Astrocyte (in vitro differentiated cells and primary cell): ENCODE results near the gene CTNND2. TPM values are rescaled to one million over a fixed set of nuclear protein-coding genes. Genes with fewer than 3 reads are reported as not detected.

Experiments
- DNase-seq: peaks from one replicate; pipeline ENCODE4 v3.0.0-alpha.2; 2010; ENCODE audit warnings: low read depth
- FAIRE-seq: peaks from 2 replicates; lab custom pipeline; 2011; peaks lifted over from hg19 to GRCh38; lab: Jason Lieb, UNC
- H2AFZ ChIP-seq: 2 replicates; pipeline ENCODE4 v1.6.0; 2012; ENCODE audit warnings: low read depth, low read length, inconsistent platforms
- H3K27ac ChIP-seq: 2 replicates; pipeline ENCODE4 v1.5.1; 2011; ENCODE audit warnings: low read depth, low read length, inconsistent platforms
- H3K27me3 ChIP-seq: 2 replicates; pipeline ENCODE4 v1.6.0; 2011; ENCODE audit warnings: low read length, inconsistent platforms; ENCODE audit not compliant: insufficient read depth
- H3K36me3 ChIP-seq: 2 replicates; pipeline ENCODE4 v1.5.1; 2011; ENCODE audit warnings: low read length, inconsistent platforms; ENCODE audit not compliant: insufficient read depth
- H3K4me1 ChIP-seq: 2 replicates; pipeline ENCODE4 v1.5.1; 2011; ENCODE audit warnings: low read length, inconsistent platforms; ENCODE audit not compliant: insufficient read depth
- H3K4me2 ChIP-seq: 2 replicates; pipeline ENCODE4 v1.6.0; 2012; ENCODE audit warnings: low read length, inconsistent platforms
- H3K4me3 ChIP-seq: 2 replicates; pipeline ENCODE4 v1.5.1; 2011; ENCODE audit warnings: low read depth, mild to moderate bottlenecking, low read length, inconsistent platforms; ENCODE audit not compliant: insufficient read depth
- H3K79me2 ChIP-seq: 2 replicates; pipeline ENCODE4 v1.6.0; 2012; ENCODE audit warnings: mild to moderate bottlenecking, low read length, inconsistent platforms; ENCODE audit not compliant: insufficient read depth
- H3K9ac ChIP-seq: 2 replicates; pipeline ENCODE4 v1.6.0; 2012; ENCODE audit warnings: mild to moderate bottlenecking, low read length, inconsistent platforms
- H3K9me3 ChIP-seq: 2 replicates; pipeline ENCODE4 v1.5.1; 2012; ENCODE audit warnings: low read depth, mild to moderate bottlenecking, low read length, inconsistent platforms; ENCODE audit not compliant: insufficient read depth
- H4K20me1 ChIP-seq: 2 replicates; pipeline ENCODE4 v1.6.0; 2012; ENCODE audit warnings: low read length, inconsistent platforms; ENCODE audit not compliant: insufficient read depth
- H3K27ac Mint-ChIP-seq: one replicate; pipeline ENCODE4 v1.8.0; 2021; ENCODE audit warnings: mild to moderate bottlenecking, mixed read lengths; ENCODE audit not compliant: unreplicated experiment
- H3K27me3 Mint-ChIP-seq: one replicate; pipeline ENCODE4 v1.8.0; 2021; ENCODE audit warnings: low read depth, mixed read lengths; ENCODE audit not compliant: unreplicated experiment
- H3K36me3 Mint-ChIP-seq: one replicate; pipeline ENCODE4 v1.8.0; 2021; ENCODE audit warnings: low read depth, mixed read lengths; ENCODE audit not compliant: unreplicated experiment
- H3K4me1 Mint-ChIP-seq: one replicate; pipeline ENCODE4 v1.8.0; 2021; ENCODE audit warnings: low read depth, mixed read lengths; ENCODE audit not compliant: unreplicated experiment
- H3K4me3 Mint-ChIP-seq: one replicate; pipeline ENCODE4 v1.8.0; 2021; ENCODE audit warnings: mild to moderate bottlenecking, moderate library complexity, mixed read lengths; ENCODE audit not compliant: unreplicated experiment
- H3K9me3 Mint-ChIP-seq: one replicate; pipeline ENCODE4 v1.8.0; 2021; ENCODE audit warnings: mild to moderate bottlenecking, mixed read lengths; ENCODE audit not compliant: unreplicated experiment
- CTCF ChIP-seq: IDR thresholded peaks from 2 replicates; pipeline ENCODE4 v1.5.1; 2011; ENCODE audit warnings: low read depth, mild to moderate bottlenecking, inconsistent platforms, low read length, moderate library complexity; ENCODE audit not compliant: insufficient read depth
- EZH2 ChIP-seq: IDR thresholded peaks from 2 replicates; pipeline ENCODE4 v1.6.1; 2012; ENCODE audit warnings: mild to moderate bottlenecking, low read length, inconsistent platforms; ENCODE audit not compliant: insufficient read depth
- total RNA-seq: library from RNA; stranded (reverse); gene quantifications from 2 replicates; pipeline ENCODE4 v1.2.1, GENCODE V29; 2021

The CTNND2 gene
- total RNA-seq, 1 donor from 2014 or later = 4.5 TPM

DNA sequence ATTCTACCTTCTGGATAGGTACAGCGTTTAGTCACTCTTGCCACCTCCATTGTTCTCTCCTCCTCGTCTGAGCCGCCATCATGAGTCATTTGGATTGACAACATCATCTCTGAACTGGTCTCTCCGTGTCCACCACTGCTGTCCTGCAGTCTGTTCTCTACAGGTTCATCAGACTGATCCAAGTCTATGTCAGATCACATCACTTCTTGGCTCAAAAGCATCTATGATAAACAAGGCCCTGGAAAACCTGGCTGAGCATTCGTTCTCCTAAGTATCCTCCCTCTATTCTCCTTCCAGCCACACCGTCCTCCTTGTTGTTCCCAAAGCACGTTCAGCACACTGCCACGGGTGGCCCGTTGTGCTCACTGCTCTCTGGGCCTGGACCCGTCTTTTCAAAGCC lies 50.5 kb downstream of the CTNND2 start:
- FAIRE-seq (no peak), DNase-seq (no peak)
- Histone ChIP-seq H3K4me1 (peaks cover 12% of the 10 kb centered on the region), H3K4me2 (no peak overlapping the region), H3K27me3 (no peaks in the 10 kb centered on the region), H3K79me2 (no peaks in the 10 kb centered on the region), H3K4me3 (no peak overlapping the region), H3K9me3 (no peaks in the 10 kb centered on the region), H3K36me3 (no peaks in the 10 kb centered on the region), H4K20me1 (no peaks in the 10 kb centered on the region), H3K9ac (no peak overlapping the region), H3K27ac (no peak overlapping the region), H2AFZ (no peak overlapping the region)
- peaks cover 9% of the 10 kb centered on the region for H3K4me1 Mint-ChIP-seq
- H3K27me3 Mint-ChIP-seq = no peaks in the 10 kb centered on the region
- H3K27ac Mint-ChIP-seq = no peak overlapping the region
- peaks cover 1% of the 10 kb centered on the region for H3K9me3 Mint-ChIP-seq
- H3K4me3 Mint-ChIP-seq = no peak overlapping the region
- H3K36me3 Mint-ChIP-seq = no peaks in the 10 kb centered on the region
- no peak for TF ChIP-seq EZH2
- no peak for TF ChIP-seq CTCF

- Mint-ChIP-seq H3K27me3 (no peaks in the 10 kb centered on the region), H3K4me1 (peaks cover 9% of the 10 kb centered on the region), H3K4me3 (no peak overlapping the region), H3K36me3 (no peaks in the 10 kb centered on the region), H3K9me3 (peaks cover 1% of the 10 kb centered on the region), H3K27ac (no peak overlapping the region)
- H4K20me1 ChIP-seq = no peaks in the 10 kb centered on the region
- H3K27me3 ChIP-seq = no peaks in the 10 kb centered on the region
- no peak overlapping the region for H2AFZ ChIP-seq
- H3K4me2 ChIP-seq = no peak overlapping the region
- H3K4me3 ChIP-seq = no peak overlapping the region
- TF ChIP-seq CTCF (no peak), EZH2 (no peak)
- H3K27ac ChIP-seq = no peak overlapping the region
- H3K9ac ChIP-seq = no peak overlapping the region
- H3K79me2 ChIP-seq = no peaks in the 10 kb centered on the region
- DNase-seq (peak; percentile 4), FAIRE-seq (no peak)
- no peaks in the 10 kb centered on the region for H3K9me3 ChIP-seq
- no peaks in the 10 kb centered on the region for H3K36me3 ChIP-seq
- peaks cover 12% of the 10 kb centered on the region for H3K4me1 ChIP-seq
These were observed 51.1 kb downstream of the CTNND2 start for GRCh38 chr5:11853140-11853539.

DNA sequence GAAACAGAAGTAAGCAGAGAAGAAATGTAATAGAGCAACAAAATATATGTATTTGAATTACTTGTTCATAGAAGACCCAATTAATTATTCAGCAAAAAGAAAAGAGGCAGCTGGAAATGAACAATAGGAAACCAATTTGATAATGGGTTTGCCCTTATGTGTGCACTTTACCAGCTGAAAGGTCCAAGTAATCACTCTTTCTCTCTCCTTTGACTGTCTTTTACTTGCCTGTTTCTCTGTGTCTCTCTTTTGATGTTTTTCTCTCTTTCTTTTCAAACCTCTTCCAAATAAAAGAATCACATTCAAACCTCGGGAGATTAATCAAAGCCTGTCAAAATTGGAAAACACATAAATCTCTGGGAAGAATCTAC lies 51.5 kb downstream of the CTNND2 start:
- no peaks in the 10 kb centered on the region for H4K20me1 ChIP-seq
- peaks cover 12% of the 10 kb centered on the region for H3K4me1 ChIP-seq
- H3K4me2 ChIP-seq = no peak overlapping the region
- H3K9me3 ChIP-seq = no peaks in the 10 kb centered on the region
- H3K27ac ChIP-seq = no peak overlapping the region
- no peak overlapping the region for H3K4me3 ChIP-seq
- no peak for TF ChIP-seq CTCF
- no peak for TF ChIP-seq EZH2
- Mint-ChIP-seq H3K36me3 (no peaks in the 10 kb centered on the region), H3K4me3 (no peak overlapping the region), H3K27me3 (no peaks in the 10 kb centered on the region), H3K4me1 (peaks cover 9% of the 10 kb centered on the region), H3K27ac (no peak overlapping the region), H3K9me3 (peaks cover 1% of the 10 kb centered on the region)
- H2AFZ ChIP-seq = no peak overlapping the region
- no peaks in the 10 kb centered on the region for H3K27me3 ChIP-seq
- no peaks in the 10 kb centered on the region for H3K79me2 ChIP-seq
- no peak overlapping the region for H3K9ac ChIP-seq
- FAIRE-seq (no peak), DNase-seq (no peak)
- H3K36me3 ChIP-seq = no peaks in the 10 kb centered on the region
